ENCODE results near the gene ZNF473.
"Not testable (repeated sequence)": the region's sequence is repeated elsewhere in the genome, so short reads cannot be mapped to it uniquely, and the experiment has no call there.

- TF ChIP-seq CTCF (IDR thresholded peaks at IDR 0.05); ZFX (IDR thresholded peaks at IDR 0.05; ENCODE audit: borderline replicate concordance): not testable (repeated sequence)
Measured at GRCh38 chr19:50084440-50084839, 58.6 kb downstream of the ZNF473 start.
